Breast epithelium (tissue), 4 donors: ENCODE results near the gene ATF3. TPM values are rescaled to one million over a fixed set of nuclear protein-coding genes. Genes with fewer than 3 reads are reported as not detected.
A peak's percentile ranks its signal among the peaks of the same experiment; 100 is the strongest.

Experiments used
- DNase-seq, 2 donors: peaks; one replicate each; pipeline ENCODE4 v3.0.0-alpha.2; 2019; ENCODE audit warnings: low spot score in 2 of 2
- H3K27ac ChIP-seq, 2 donors: fragments of 200-600 bp; sonication (generic) in 1 of 2; one replicate each; pipeline ENCODE4 v1.5.1; 2016 to 2019; ENCODE audit warnings: mild to moderate bottlenecking in 1 of 2
- H3K27me3 ChIP-seq, 2 donors: fragments of 200-600 bp; sonication (generic) in 1 of 2; one replicate each; pipeline versions ENCODE4 v1.5.1 to v1.6.0; 2017 to 2019; ENCODE audit warnings: control low read depth in 1 of 2, mild to moderate bottlenecking in 1 of 2
- H3K36me3 ChIP-seq: fragments of 200-600 bp; one replicate; pipeline ENCODE4 v1.5.1; 2019
- H3K4me1 ChIP-seq, 2 donors: fragments of 200-600 bp; sonication (generic); one replicate each; pipeline ENCODE4 v1.5.1; 2016 to 2019; ENCODE audit warnings: control low read depth in 1 of 2
- H3K4me3 ChIP-seq, 3 donors: fragments of 200-600 bp; sonication (generic); 1 replicate in 2 of 3; 2 replicates in 1 of 3; pipeline ENCODE4 v1.5.1; 2016 to 2019; ENCODE audit warnings: mild to moderate bottlenecking in 3 of 3, moderate library complexity in 2 of 3
- H3K9me3 ChIP-seq, 2 donors: fragments of 200-600 bp; sonication (generic) in 1 of 2; one replicate each; pipeline ENCODE4 v1.5.1; 2016 to 2019; ENCODE audit warnings: control low read depth in 1 of 2
- POLR2A ChIP-seq: fragments of 450-650 bp; IDR thresholded peaks from one replicate; pipeline ENCODE4 v1.6.1; 2016; ENCODE audit warnings: antibody characterized with exemption, mild to moderate bottlenecking, moderate library complexity
- POLR2AphosphoS5 ChIP-seq, 3 donors: sonication (generic); formaldehyde crosslinking; IDR thresholded peaks; one replicate each; pipeline ENCODE4 v1.6.1; 2017; ENCODE audit warnings: antibody characterized with exemption in 3 of 3
- intact Hi-C: fragments of 100-400 bp; cut with DNase I; formaldehyde crosslinking; loops from one replicate; pipeline ENCODE4 v1.15.1; 2023; ENCODE audit warnings: low total_unique reads
- total RNA-seq, 3 donors: library from RNA; depleted of rRNA; stranded (reverse); fragments of >200 nt; gene quantifications; one replicate each; pipeline ENCODE4 v1.1.0, GENCODE V29; 2016
- TF ChIP-seq, protein P1 (sequence below), 3 donors: fragments of 450-650 bp; IDR thresholded peaks; one replicate each; pipeline ENCODE4 v1.5.1; 2016 to 2017; ENCODE audit warnings: antibody characterized with exemption in 3 of 3, mild to moderate bottlenecking in 3 of 3, moderate library complexity in 3 of 3

Gene ATF3, protein sequence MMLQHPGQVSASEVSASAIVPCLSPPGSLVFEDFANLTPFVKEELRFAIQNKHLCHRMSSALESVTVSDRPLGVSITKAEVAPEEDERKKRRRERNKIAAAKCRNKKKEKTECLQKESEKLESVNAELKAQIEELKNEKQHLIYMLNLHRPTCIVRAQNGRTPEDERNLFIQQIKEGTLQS
- 10 to 100 TPM in 2 of 3 donors, 1 to 10 TPM in 1; 6.7 to 90.9 (median 26.9) TPM for total RNA-seq

DNA sequence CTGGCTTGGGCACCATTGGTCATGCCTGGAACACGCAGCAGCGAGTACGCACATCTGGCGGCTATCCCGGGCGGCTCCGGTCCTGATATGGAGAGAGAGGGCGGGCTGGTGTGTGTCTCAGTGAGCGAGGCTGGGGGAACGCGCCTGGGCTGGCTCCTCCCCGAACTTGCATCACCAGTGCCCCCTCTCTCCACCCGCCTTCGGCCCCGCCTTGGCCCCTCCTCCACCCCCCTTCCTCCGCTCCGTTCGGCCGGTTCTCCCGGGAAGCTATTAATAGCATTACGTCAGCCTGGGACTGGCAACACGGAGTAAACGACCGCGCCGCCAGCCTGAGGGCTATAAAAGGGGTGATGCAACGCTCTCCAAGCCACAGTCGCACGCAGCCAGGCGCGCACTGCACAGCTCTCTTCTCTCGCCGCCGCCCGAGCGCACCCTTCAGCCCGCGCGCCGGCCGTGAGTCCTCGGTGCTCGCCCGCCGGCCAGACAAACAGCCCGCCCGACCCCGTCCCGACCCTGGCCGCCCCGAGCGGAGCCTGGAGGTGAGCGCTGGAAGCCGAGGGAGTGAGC, at the start of gene ATF3:
Gene ATF3 (plus strand): TSS at position 370 of the 567 bp plus-strand sequence. CDS start 6,261 bp downstream, outside the sequence.
- DNase-seq: peak; percentile 100
- intact Hi-C loops: loop anchor here (5.0 kb wide), 1 partner anchor 41 kb away; no protein-coding TSS in a partner anchor
- TF ChIP-seq POLR2AphosphoS5 (IDR thresholded peaks at IDR 0.05) (peak; percentile 100), POLR2A (peak; percentile 97)
- TF ChIP-seq, protein P1, sequence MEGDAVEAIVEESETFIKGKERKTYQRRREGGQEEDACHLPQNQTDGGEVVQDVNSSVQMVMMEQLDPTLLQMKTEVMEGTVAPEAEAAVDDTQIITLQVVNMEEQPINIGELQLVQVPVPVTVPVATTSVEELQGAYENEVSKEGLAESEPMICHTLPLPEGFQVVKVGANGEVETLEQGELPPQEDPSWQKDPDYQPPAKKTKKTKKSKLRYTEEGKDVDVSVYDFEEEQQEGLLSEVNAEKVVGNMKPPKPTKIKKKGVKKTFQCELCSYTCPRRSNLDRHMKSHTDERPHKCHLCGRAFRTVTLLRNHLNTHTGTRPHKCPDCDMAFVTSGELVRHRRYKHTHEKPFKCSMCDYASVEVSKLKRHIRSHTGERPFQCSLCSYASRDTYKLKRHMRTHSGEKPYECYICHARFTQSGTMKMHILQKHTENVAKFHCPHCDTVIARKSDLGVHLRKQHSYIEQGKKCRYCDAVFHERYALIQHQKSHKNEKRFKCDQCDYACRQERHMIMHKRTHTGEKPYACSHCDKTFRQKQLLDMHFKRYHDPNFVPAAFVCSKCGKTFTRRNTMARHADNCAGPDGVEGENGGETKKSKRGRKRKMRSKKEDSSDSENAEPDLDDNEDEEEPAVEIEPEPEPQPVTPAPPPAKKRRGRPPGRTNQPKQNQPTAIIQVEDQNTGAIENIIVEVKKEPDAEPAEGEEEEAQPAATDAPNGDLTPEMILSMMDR (IDR thresholded peaks at IDR 0.05): peak in 1 of 3 donors; percentile 23
- Histone ChIP-seq H3K4me3 (peak within 1 kb of the TSS; percentile 74 to 93 (median 82)), H3K9me3 (no peaks in the 10 kb centered on the region), H3K36me3 (no peaks in the 10 kb centered on the region), H3K4me1 (no peaks in the 10 kb centered on the region), H3K27me3 (no peaks in the 10 kb centered on the region), H3K27ac (peak within 1 kb of the TSS; percentile 96 to 99)

DNA sequence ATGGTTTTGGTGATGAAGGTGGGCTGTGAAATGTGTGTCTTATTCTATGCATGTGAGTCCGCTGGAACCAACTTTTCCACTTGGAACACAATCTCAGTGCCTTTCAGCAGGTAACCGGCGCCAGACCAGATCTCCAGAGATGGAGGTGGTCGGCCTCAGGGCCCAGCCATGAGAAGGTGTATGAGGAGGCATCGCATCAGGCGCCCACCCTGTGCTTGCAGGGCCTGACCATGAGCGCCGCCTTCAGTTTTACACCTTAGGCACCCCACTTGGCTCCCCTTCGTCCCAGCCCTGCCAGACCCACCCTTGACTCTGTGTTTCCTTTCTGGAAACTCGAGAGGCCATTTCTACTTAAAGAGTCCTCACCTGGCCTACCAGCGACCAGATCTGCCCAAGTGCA, 48.6 kb upstream of the ATF3 start:
- peak overlapping the region; percentile 96 to 97 for H3K27ac ChIP-seq
- H3K36me3 ChIP-seq: no peaks in the 10 kb centered on the region
- TF ChIP-seq, protein P1 (IDR thresholded peaks at IDR 0.05): no peak
- TF ChIP-seq POLR2A (no peak), POLR2AphosphoS5 (IDR thresholded peaks at IDR 0.05) (no peak)
- no peak overlapping the region for H3K4me3 ChIP-seq
- H3K4me1 ChIP-seq: no peaks in the 10 kb centered on the region
- no peaks in the 10 kb centered on the region for H3K9me3 ChIP-seq
- no peak for DNase-seq
- no peaks in the 10 kb centered on the region for H3K27me3 ChIP-seq
- intact Hi-C loops: no loop called here

DNA sequence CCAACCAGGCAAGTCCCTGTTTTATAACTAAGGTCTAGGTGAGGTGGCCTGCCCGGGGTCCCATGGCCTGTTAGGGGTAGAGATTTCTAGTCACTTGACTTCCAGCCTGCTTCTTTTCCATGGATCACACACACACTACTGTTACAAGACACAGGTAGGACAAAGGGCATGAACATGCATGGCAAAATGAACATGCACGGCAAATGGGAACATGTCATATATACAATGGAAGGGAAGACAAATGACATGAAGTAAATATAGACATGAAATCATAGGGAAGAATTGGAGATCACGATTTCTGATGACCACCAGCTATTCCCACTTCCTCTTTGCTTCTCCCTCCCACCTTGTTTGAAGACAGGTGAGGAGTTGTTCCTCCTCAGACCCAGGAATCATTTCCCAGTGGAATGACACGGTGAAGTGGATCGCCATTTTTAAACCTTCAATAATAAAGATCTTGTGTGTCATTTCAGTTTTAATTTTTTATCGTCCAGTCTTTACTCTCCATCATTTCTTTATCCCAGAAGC, 47.6 kb upstream of the ATF3 start:
- Histone ChIP-seq H3K27ac (peak overlapping the region; percentile 76 to 97), H3K4me3 (no peak overlapping the region)
- intact Hi-C loops: no loop called here

DNA sequence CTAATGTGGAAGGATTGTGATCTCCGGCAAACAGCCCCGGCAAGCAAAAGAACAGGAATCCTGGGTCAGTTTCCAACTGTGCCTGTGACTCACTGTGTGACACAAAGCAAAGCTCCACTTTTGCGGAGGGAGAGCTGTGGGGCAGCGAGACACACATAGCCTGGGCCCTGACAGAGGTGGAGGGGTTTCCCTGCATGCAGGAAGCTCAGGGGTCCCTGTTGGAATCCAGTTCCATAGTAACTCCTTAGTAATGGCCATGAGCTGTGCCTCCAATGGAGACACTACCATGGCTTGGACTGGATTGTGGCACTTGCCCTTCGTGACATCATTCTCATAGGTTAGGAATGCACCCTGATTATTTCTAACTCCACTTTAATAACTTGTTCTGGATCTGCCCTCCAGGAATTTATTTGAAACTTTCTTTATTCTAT, 47.0 kb upstream of the ATF3 start:
- TF ChIP-seq POLR2AphosphoS5 (IDR thresholded peaks at IDR 0.05) (no peak), POLR2A (no peak)
- TF ChIP-seq, protein P1 (IDR thresholded peaks at IDR 0.05): no peak
- peak overlapping the region; percentile 76 to 97 for H3K27ac ChIP-seq
- intact Hi-C loops: no loop called here
- H3K9me3 ChIP-seq: no peaks in the 10 kb centered on the region
- no peaks in the 10 kb centered on the region for H3K27me3 ChIP-seq
- no peaks in the 10 kb centered on the region for H3K4me1 ChIP-seq
- DNase-seq: no peak
- H3K4me3 ChIP-seq: no peak overlapping the region
- no peaks in the 10 kb centered on the region for H3K36me3 ChIP-seq

More for the DNA sequence above, 47.6 kb upstream of the ATF3 start:
- Histone ChIP-seq H3K36me3 (no peaks in the 10 kb centered on the region), H3K9me3 (no peaks in the 10 kb centered on the region), H3K27me3 (no peaks in the 10 kb centered on the region), H3K4me1 (no peaks in the 10 kb centered on the region)
- DNase-seq: no peak
- TF ChIP-seq POLR2A: no peak
- TF ChIP-seq, protein P1 (IDR thresholded peaks at IDR 0.05): no peak
- no peak for TF ChIP-seq POLR2AphosphoS5 (IDR thresholded peaks at IDR 0.05)

DNA sequence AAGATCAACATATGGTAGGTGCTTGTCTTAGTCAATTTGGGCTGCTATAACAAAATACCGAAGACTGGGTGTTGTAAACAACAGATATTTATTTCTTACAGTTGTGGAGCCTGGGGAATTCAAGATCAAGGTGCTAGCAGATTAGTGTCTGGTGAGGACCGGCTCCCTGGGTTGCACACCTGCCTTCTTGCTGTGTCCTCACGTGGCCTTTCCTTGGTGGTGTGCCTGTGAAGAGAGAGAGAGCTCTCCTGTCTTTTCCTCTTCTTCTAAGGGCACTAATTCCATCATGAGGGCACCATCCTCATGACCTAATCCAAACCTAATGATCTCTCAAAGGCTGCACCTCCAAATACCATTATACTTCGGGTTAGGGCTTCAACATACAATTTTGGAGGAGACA, 45.8 kb upstream of the ATF3 start:
- Histone ChIP-seq H3K4me3 (no peak overlapping the region), H3K9me3 (no peaks in the 10 kb centered on the region), H3K27ac (no peak overlapping the region), H3K4me1 (no peaks in the 10 kb centered on the region), H3K27me3 (no peaks in the 10 kb centered on the region), H3K36me3 (no peaks in the 10 kb centered on the region)
- no peak for TF ChIP-seq POLR2A
- TF ChIP-seq, protein P1 (IDR thresholded peaks at IDR 0.05): no peak
- TF ChIP-seq POLR2AphosphoS5 (IDR thresholded peaks at IDR 0.05): no peak
- no peak for DNase-seq
- intact Hi-C loops: no loop called here
